HL-60 (cell line): ENCODE results near the gene PBX3.

Experiments used
- CTCF ChIP-seq: IDR thresholded peaks from one replicate; pipeline ENCODE4 v1.5.1; 2011; ENCODE audit warnings: low read length, control low read depth, inconsistent platforms; ENCODE audit not compliant: insufficient read depth
- POLR2AphosphoS5 ChIP-seq: IDR thresholded peaks from 2 replicates; pipeline ENCODE4 v1.6.1; 2012; ENCODE audit warnings: low read depth

GRCh38 chr9:125841444-125841843, 94.3 kb downstream of the PBX3 start:
- no peak for TF ChIP-seq CTCF
- no peak for TF ChIP-seq POLR2AphosphoS5
